ENCODE data around the gene TMEM135. TPM values are rescaled to one million over a fixed set of nuclear protein-coding genes. Genes with fewer than 3 reads are reported as not detected.

Gene TMEM135
- total RNA-seq, 1 donor from 2014 or later = 33.9 TPM

- H3K4me1 Mint-ChIP-seq (ENCODE audit: unreplicated experiment) = no peaks in the 10 kb centered on the region
- no peak overlapping the region for H3K4me3 Mint-ChIP-seq
- H3K9me3 Mint-ChIP-seq = peaks cover 8% of the 10 kb centered on the region
- TF ChIP-seq, protein P1, sequence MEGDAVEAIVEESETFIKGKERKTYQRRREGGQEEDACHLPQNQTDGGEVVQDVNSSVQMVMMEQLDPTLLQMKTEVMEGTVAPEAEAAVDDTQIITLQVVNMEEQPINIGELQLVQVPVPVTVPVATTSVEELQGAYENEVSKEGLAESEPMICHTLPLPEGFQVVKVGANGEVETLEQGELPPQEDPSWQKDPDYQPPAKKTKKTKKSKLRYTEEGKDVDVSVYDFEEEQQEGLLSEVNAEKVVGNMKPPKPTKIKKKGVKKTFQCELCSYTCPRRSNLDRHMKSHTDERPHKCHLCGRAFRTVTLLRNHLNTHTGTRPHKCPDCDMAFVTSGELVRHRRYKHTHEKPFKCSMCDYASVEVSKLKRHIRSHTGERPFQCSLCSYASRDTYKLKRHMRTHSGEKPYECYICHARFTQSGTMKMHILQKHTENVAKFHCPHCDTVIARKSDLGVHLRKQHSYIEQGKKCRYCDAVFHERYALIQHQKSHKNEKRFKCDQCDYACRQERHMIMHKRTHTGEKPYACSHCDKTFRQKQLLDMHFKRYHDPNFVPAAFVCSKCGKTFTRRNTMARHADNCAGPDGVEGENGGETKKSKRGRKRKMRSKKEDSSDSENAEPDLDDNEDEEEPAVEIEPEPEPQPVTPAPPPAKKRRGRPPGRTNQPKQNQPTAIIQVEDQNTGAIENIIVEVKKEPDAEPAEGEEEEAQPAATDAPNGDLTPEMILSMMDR (conservative IDR thresholded peaks at IDR 0.05) = no peak
- H3K27ac Mint-ChIP-seq = no peak overlapping the region
- no peak for DNase-seq (ENCODE audit: extremely low spot score, unreplicated experiment)
- H3K27me3 Mint-ChIP-seq = no peaks in the 10 kb centered on the region
- peaks cover 15% of the 10 kb centered on the region for H3K36me3 Mint-ChIP-seq
These were observed 83.2 kb downstream of the TMEM135 start for GRCh38 chr11:87120937-87121336.

DNA sequence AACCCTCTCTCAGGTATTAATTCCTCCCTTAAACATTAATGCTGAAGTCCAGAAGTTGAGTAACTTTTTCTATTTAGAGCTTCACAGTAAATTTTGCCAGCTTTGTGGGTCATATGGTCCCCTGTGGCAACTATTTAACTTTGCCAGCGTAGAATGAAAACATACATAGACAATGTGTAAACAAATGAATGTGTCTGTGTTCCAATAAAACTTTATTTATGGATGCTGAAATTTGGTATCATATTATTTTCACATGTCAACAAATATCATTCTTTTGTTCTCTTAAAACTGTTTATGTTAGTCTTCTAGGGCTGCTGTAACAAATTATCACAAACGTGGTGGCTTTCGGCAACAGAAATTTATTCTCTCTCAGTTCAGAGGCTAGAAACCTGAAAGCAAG is 85.1 kb downstream of the TMEM135 start:
- Mint-ChIP-seq H3K4me1 (ENCODE audit: unreplicated experiment) (peaks cover 4% of the 10 kb centered on the region), H3K27ac (no peak overlapping the region), H3K36me3 (peaks cover 11% of the 10 kb centered on the region), H3K27me3 (no peaks in the 10 kb centered on the region), H3K9me3 (peaks cover 3% of the 10 kb centered on the region), H3K4me3 (no peak overlapping the region)
- TF ChIP-seq, protein P1 (conservative IDR thresholded peaks at IDR 0.05) = no peak
- no peak for DNase-seq (ENCODE audit: extremely low spot score, unreplicated experiment)

DNA sequence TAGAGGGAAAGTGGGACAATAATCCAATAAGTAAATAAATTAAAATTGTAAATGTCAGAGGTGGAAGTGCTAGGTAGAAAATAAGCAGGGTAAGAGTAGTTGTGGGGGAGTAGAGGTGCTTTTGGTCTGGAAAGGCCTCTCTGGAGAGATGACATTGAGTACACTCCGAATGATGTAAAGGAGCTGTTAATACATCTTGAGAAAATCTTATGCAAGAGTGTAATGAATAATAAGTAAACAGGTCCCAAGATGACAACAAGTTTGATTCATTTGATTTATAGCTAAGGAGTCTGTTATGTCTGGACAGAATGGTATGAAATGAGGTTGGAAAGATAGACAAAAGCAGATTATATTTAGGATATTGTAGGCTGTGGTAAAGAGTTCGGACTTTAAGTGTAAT is 87.5 kb downstream of the TMEM135 start:
- no peak for DNase-seq (ENCODE audit: extremely low spot score, unreplicated experiment)
- H3K9me3 Mint-ChIP-seq = no peaks in the 10 kb centered on the region
- H3K27ac Mint-ChIP-seq = no peak overlapping the region
- H3K4me3 Mint-ChIP-seq = no peak overlapping the region
- H3K4me1 Mint-ChIP-seq (ENCODE audit: unreplicated experiment) = peaks cover 11% of the 10 kb centered on the region
- TF ChIP-seq, protein P1 (conservative IDR thresholded peaks at IDR 0.05) = no peak
- no peaks in the 10 kb centered on the region for H3K27me3 Mint-ChIP-seq
- peaks cover 4% of the 10 kb centered on the region for H3K36me3 Mint-ChIP-seq

DNA sequence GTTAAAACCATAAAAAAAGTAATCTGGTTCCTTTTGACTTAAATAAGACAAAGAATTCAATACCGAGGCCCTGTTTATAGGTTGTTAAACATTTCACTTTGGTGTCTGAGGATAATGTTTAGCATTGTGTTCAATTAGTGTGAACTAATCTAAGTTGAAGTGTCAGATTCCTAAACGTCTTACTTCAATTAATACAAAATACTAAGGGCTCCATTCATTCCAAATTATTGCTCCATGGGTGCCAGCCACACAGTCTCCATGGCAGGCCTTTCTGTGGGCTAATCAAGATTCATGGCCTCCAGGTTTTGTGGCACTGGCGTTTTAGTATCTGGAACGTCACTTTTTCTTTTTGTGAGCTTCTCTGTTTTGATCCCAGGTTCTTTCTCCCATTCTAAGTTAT is 89.4 kb downstream of the TMEM135 start:
- TF ChIP-seq, protein P1 (conservative IDR thresholded peaks at IDR 0.05) = no peak
- H3K4me3 Mint-ChIP-seq = no peak overlapping the region
- H3K36me3 Mint-ChIP-seq = no peaks in the 10 kb centered on the region
- peaks cover 11% of the 10 kb centered on the region for H3K4me1 Mint-ChIP-seq (ENCODE audit: unreplicated experiment)
- no peaks in the 10 kb centered on the region for H3K9me3 Mint-ChIP-seq
- H3K27ac Mint-ChIP-seq = no peak overlapping the region
- no peaks in the 10 kb centered on the region for H3K27me3 Mint-ChIP-seq
- no peak for DNase-seq (ENCODE audit: extremely low spot score, unreplicated experiment)

- no peaks in the 10 kb centered on the region for H3K27me3 Mint-ChIP-seq
- no peak for DNase-seq (ENCODE audit: extremely low spot score, unreplicated experiment)
- peaks cover 11% of the 10 kb centered on the region for H3K4me1 Mint-ChIP-seq (ENCODE audit: unreplicated experiment)
- TF ChIP-seq, protein P1 (conservative IDR thresholded peaks at IDR 0.05) = no peak
- H3K4me3 Mint-ChIP-seq = no peak overlapping the region
- no peaks in the 10 kb centered on the region for H3K36me3 Mint-ChIP-seq
- no peak overlapping the region for H3K27ac Mint-ChIP-seq
- H3K9me3 Mint-ChIP-seq = no peaks in the 10 kb centered on the region
These were observed 90.6 kb downstream of the TMEM135 start for GRCh38 chr11:87128372-87128771.

GRCh38 chr11:87134524-87135106 is 96.9 kb downstream of the TMEM135 start:
- H3K27me3 Mint-ChIP-seq = no peaks in the 10 kb centered on the region
- H3K27ac Mint-ChIP-seq = no peak overlapping the region
- peaks cover 3% of the 10 kb centered on the region for H3K36me3 Mint-ChIP-seq
- DNase-seq (ENCODE audit: extremely low spot score, unreplicated experiment) = no peak
- no peaks in the 10 kb centered on the region for H3K4me1 Mint-ChIP-seq (ENCODE audit: unreplicated experiment)
- H3K4me3 Mint-ChIP-seq = no peak overlapping the region
- H3K9me3 Mint-ChIP-seq = peaks cover 4% of the 10 kb centered on the region
- TF ChIP-seq, protein P1 (conservative IDR thresholded peaks at IDR 0.05) = no peak

Data from type B pancreatic cell (in vitro differentiated cells).